Measurements from ENCODE around the gene SECTM1. TPM values are rescaled to one million over a fixed set of nuclear protein-coding genes. Genes with fewer than 3 reads are reported as not detected.
"Not testable (repeated sequence)": the region's sequence is repeated elsewhere in the genome, so short reads cannot be mapped to it uniquely, and the experiment has no call there.

Gene SECTM1
- polyA plus RNA-seq, 1 experiment, result 34.4 TPM

- CTCF ChIA-PET, result interaction anchor here (0.8 to 4.2 kb wide), 17 partner anchors 9 to 210 kb away, joined by 3 to 36 read pairs (median 5); partner anchors contain the start of genes HEXD, OGFOD3 and SECTM1
- H3K4me3 ChIP-seq (ENCODE audit: low read depth, low read length), result no peak overlapping the region
- H3K36me3 ChIP-seq (ENCODE audit: control insufficient read depth, insufficient read depth, low read length), result no peaks in the 10 kb centered on the region
- TF ChIP-seq CTCF (IDR thresholded peaks at IDR 0.05; ENCODE audit: insufficient read depth, low read depth, low read length), result no peak
- peaks cover 3% of the 10 kb centered on the region; the same call in 1 of the 2 replicates for H3K27me3 ChIP-seq (ENCODE audit: control insufficient read depth, insufficient read depth, low read length)
- DNase-seq (ENCODE audit: low read depth), result no peak
- POLR2A ChIA-PET, result no interaction called here
Observed at GRCh38 chr17:82351254-82351712, 17.7 kb upstream of the SECTM1 start.

DNA sequence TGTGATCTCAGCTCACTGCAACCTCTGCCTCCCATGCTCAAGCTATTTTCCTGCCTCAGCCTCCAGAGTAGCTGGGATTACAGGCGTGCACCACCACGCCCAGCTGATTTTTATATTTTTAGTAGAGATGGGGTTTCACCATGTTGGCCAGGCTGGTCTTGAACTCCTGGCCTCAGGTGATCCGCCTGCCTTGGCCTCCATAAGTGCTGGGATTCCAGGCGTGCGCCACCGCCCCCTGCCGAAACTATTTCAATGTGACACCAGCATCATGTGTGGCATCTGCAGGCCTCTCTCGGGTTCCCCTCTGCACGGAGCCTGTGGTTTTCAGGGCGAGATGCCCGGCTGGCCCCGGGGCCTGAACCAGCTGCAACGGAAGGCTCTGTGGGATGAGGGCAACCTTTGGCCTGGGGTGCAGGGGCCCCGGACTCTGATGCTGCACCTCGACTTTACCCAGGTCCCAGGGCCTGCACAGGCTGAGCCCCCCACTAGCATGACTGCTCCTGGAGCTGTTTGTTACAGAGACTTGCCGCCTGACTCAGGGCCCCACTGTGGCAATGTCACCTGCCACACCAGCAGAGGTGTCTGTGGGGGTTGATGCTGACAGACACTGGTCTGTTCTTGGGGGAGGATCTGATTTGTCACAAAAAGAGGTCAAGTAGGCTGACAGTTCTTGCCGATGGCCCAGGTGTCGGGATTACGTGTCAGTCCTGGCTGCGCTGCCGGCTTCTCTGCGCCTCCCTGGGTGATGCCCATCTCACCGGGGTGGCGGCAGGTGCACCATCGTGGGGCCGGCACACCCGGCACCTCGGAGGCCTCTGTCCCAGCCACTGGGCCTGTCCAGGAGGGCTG lies 16.8 kb upstream of the SECTM1 start:
- H3K4me3 ChIP-seq (ENCODE audit: low read depth, low read length), result no peak overlapping the region
- no peaks in the 10 kb centered on the region for H3K36me3 ChIP-seq (ENCODE audit: control insufficient read depth, insufficient read depth, low read length)
- ChIA-PET POLR2A (no interaction called here), CTCF (interaction anchor here (0.7 to 4.2 kb wide), 22 partner anchors 8 to 210 kb away, joined by 3 to 36 read pairs (median 4); partner anchors contain the start of genes HEXD, NARF, OGFOD3 and SECTM1)
- no peak for TF ChIP-seq CTCF (IDR thresholded peaks at IDR 0.05; ENCODE audit: insufficient read depth, low read depth, low read length)
- DNase-seq (ENCODE audit: low read depth), result no peak
- H3K27me3 ChIP-seq (ENCODE audit: control insufficient read depth, insufficient read depth, low read length), result peaks cover 3% of the 10 kb centered on the region; the same call in 1 of the 2 replicates

- POLR2A ChIA-PET, result interaction anchor here (0.6 kb wide), 1 partner anchor 19 kb away, joined by 3 read pairs; no protein-coding TSS in a partner anchor
- no peak overlapping the region for H3K4me3 ChIP-seq (ENCODE audit: low read depth, low read length)
- TF ChIP-seq CTCF (IDR thresholded peaks at IDR 0.05; ENCODE audit: insufficient read depth, low read depth, low read length), result no peak
- H3K36me3 ChIP-seq (ENCODE audit: control insufficient read depth, insufficient read depth, low read length), result no peaks in the 10 kb centered on the region
- H3K27me3 ChIP-seq (ENCODE audit: control insufficient read depth, insufficient read depth, low read length), result peaks cover 3% of the 10 kb centered on the region; the same call in 1 of the 2 replicates
- peak; percentile 76 for DNase-seq (ENCODE audit: low read depth)
- CTCF ChIA-PET, result interaction anchor here (0.6 to 4.2 kb wide), 7 partner anchors 48 to 160 kb away, joined by 3 to 36 read pairs (median 4); partner anchors contain the start of gene NARF
Observed at GRCh38 chr17:82349287-82349701, 15.7 kb upstream of the SECTM1 start.

DNA sequence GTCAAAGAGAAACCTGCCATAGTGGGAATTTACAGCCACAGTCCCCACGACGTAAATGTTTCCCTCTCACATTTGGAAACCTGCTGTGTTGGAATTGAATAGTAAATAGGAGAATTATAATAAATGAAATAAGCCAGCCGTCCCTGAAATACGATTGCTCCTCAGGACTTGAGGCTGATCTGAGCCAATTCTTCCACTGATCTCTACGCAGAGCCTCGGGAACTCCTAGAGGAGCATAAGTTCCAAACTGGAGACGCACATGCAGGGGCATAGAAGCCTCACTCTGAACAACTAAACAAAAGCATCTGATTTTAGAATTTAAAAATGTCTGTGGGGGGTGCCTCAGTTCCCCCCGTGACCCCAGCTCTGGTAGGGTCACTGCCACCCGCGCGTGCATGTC lies 15.3 kb upstream of the SECTM1 start:
- no peak for TF ChIP-seq CTCF (IDR thresholded peaks at IDR 0.05; ENCODE audit: insufficient read depth, low read depth, low read length)
- no peak for DNase-seq (ENCODE audit: low read depth)

GRCh38 chr17:82348434-82348833 lies 14.9 kb upstream of the SECTM1 start:
- Histone ChIP-seq H3K36me3 (ENCODE audit: control insufficient read depth, insufficient read depth, low read length) (no peaks in the 10 kb centered on the region), H3K27me3 (ENCODE audit: control insufficient read depth, insufficient read depth, low read length) (no peaks in the 10 kb centered on the region), H3K4me3 (ENCODE audit: low read depth, low read length) (no peak overlapping the region)
- no peak for DNase-seq (ENCODE audit: low read depth)
- CTCF ChIA-PET, result interaction anchor here (1.7 kb wide), 1 partner anchor 104 kb away, joined by 4 read pairs; no protein-coding TSS in a partner anchor
- no peak for TF ChIP-seq CTCF (IDR thresholded peaks at IDR 0.05; ENCODE audit: insufficient read depth, low read depth, low read length)
- POLR2A ChIA-PET, result no interaction called here

More for the DNA sequence above, 15.3 kb upstream of the SECTM1 start:
- POLR2A ChIA-PET, result interaction anchor here (0.6 kb wide), 1 partner anchor 19 kb away, joined by 3 read pairs; no protein-coding TSS in a partner anchor
- H3K36me3 ChIP-seq (ENCODE audit: control insufficient read depth, insufficient read depth, low read length), result no peaks in the 10 kb centered on the region
- H3K27me3 ChIP-seq (ENCODE audit: control insufficient read depth, insufficient read depth, low read length), result no peaks in the 10 kb centered on the region
- H3K4me3 ChIP-seq (ENCODE audit: low read depth, low read length), result no peak overlapping the region
- CTCF ChIA-PET, result interaction anchor here (1.7 kb wide), 1 partner anchor 105 kb away, joined by 4 read pairs; no protein-coding TSS in a partner anchor

DNA sequence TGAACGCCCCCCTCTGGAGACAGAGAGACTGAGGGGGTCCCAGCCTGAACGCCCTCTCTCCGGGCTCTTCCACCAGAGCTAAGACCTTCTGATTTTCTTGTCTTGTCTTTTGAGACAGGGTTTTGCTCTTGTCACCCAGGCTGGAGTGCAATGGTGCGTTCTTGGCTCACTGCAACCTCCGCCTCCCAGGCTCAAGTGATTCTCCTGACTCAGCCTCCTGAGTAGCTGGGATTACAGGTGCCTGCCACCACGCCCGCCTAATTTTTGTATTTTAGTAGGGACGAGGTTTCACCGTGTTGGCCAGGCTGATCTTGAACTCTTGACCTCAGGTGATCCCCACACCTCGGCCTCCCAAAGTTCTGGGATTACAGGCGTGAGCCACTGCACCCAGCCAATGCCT lies 14.4 kb upstream of the SECTM1 start:
- CTCF ChIA-PET; H3K27me3 ChIP-seq (ENCODE audit: control insufficient read depth, insufficient read depth, low read length); POLR2A ChIA-PET; H3K4me3 ChIP-seq (ENCODE audit: low read depth, low read length); H3K36me3 ChIP-seq (ENCODE audit: control insufficient read depth, insufficient read depth, low read length); DNase-seq (ENCODE audit: low read depth): not testable (repeated sequence)

All from BJ (cell line).